Transverse colon (tissue), 4 donors: ENCODE measurements around the gene SELENOI. TPM values are rescaled to one million over a fixed set of nuclear protein-coding genes. Genes with fewer than 3 reads are reported as not detected.
"Not testable (repeated sequence)": the region's sequence is repeated elsewhere in the genome, so short reads cannot be mapped to it uniquely, and the experiment has no call there.

Source experiments
- DNase-seq: peaks from one replicate; pipeline ENCODE4 v3.0.0-alpha.2; 2019
- H3K27ac ChIP-seq, 4 donors: fragments of 200-600 bp; sonication (generic); 2 replicates each; pipeline ENCODE4 v1.5.1; 2016 to 2018; ENCODE audit warnings: inconsistent platforms in 4 of 4
- H3K27me3 ChIP-seq: fragments of 200-600 bp; sonication (generic); 2 replicates; pipeline ENCODE4 v1.5.1; 2017; ENCODE audit warnings: inconsistent platforms
- H3K36me3 ChIP-seq, 4 donors: fragments of 200-600 bp; sonication (generic); 2 replicates each; pipeline ENCODE4 v1.5.1; 2017 to 2019; ENCODE audit warnings: inconsistent platforms in 4 of 4
- H3K4me1 ChIP-seq, 4 donors: fragments of 200-600 bp; sonication (generic); 2 replicates each; pipeline ENCODE4 v1.5.1; 2017 to 2020; ENCODE audit warnings: inconsistent platforms in 4 of 4
- H3K4me3 ChIP-seq, 4 donors: fragments of 200-600 bp; sonication (generic); 1 replicate in 1 of 4; 2 replicates in 3 of 4; pipeline versions ENCODE4 v1.5.1 to v1.6.1; 2017 to 2019; ENCODE audit warnings: inconsistent platforms in 4 of 4
- H3K9me3 ChIP-seq, 2 donors: fragments of 200-600 bp; sonication (generic); 2 replicates each; pipeline ENCODE4 v1.5.1; 2017 to 2019; ENCODE audit warnings: inconsistent platforms in 2 of 2
- EP300 ChIP-seq: sonication (generic); formaldehyde crosslinking; IDR thresholded peaks from one replicate; pipeline ENCODE4 v1.6.1; 2017; ENCODE audit warnings: antibody characterized with exemption, low read depth
- POLR2A ChIP-seq: fragments of 450-650 bp; IDR thresholded peaks from one replicate; pipeline ENCODE4 v1.6.1; 2016; ENCODE audit warnings: antibody characterized with exemption, mild to moderate bottlenecking, moderate library complexity
- POLR2AphosphoS5 ChIP-seq, 3 donors: sonication (generic); formaldehyde crosslinking; IDR thresholded peaks; one replicate each; pipeline ENCODE4 v1.6.1; 2016; ENCODE audit warnings: antibody characterized with exemption in 3 of 3
- WGBS, 2 donors: methylation state at CpG; one replicate each; pipeline ENCODE4 v1.1.5; 2018; ENCODE audit warnings: low coverage in 1 of 2; 5-methylcytosine and 5-hydroxymethylcytosine counted together
- in situ Hi-C, 4 donors: fragments of 200-750 bp; cut with MboI; loops; one replicate each; pipeline versions ENCODE4 v1.15.0 to v1.15.1; 2017; ENCODE audit warnings: low sequenced_read_pairs in 3 of 4, low pct_ligation_motif_present in 1 of 4, low pct_unique_long_range_greater_than_20kb in 1 of 4
- intact Hi-C: fragments of 100-400 bp; cut with DNase I; formaldehyde crosslinking; loops from one replicate; pipeline ENCODE4 v1.15.1; 2023; ENCODE audit warnings: low total_unique reads
- total RNA-seq, 4 donors: library from RNA; depleted of rRNA; stranded (reverse); fragments of >200 nt; gene quantifications; one replicate each; pipeline ENCODE4 v1.1.0, GENCODE V29; 2016
- TF ChIP-seq, protein P1 (sequence below), 5 experiments: fragments of 200-600 bp in 3 of 5; fragments of 450-650 bp in 2 of 5; sonication (generic) in 3 of 5; IDR thresholded peaks; 1 replicate in 2 of 5; 2 replicates in 3 of 5; pipeline ENCODE4 v1.5.1; 2016 to 2017; ENCODE audit warnings: antibody characterized with exemption in 5 of 5, inconsistent platforms in 3 of 5, mild to moderate bottlenecking in 2 of 5, moderate library complexity in 1 of 5

The SELENOI gene
- total RNA-seq, 4 donors from 2014 or later = 12.1 to 37.4 (median 26.9) TPM

DNA sequence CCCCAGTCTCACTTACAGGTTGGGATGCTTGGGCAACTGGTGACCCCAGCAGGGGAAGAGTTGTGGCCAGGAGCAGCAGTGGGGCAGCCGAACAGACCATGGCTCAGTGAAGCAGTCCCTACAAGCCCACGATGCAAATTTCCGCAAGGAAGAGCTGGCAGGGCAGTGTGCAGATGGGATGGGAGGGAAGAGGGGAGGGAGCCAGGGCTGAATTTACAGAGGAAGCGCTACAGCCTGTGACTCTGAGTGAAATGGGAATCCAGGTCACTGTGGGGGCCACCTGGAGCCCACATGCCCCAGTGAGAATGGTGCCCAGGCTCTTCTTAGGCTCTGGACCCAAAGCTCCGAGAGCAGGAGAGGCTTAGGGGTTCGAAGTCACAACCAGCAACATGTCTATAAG is 27.0 kb upstream of the SELENOI start:
- in situ Hi-C loops = loop anchor here in 1 of 4 donors (25.0 kb wide), 1 partner anchor 357 kb away; no protein-coding TSS in a partner anchor
- H3K9me3 ChIP-seq = no peaks in the 10 kb centered on the region
- H3K36me3 ChIP-seq = no peaks in the 10 kb centered on the region
- TF ChIP-seq POLR2A = no peak
- no peak for TF ChIP-seq EP300
- TF ChIP-seq, protein P1, sequence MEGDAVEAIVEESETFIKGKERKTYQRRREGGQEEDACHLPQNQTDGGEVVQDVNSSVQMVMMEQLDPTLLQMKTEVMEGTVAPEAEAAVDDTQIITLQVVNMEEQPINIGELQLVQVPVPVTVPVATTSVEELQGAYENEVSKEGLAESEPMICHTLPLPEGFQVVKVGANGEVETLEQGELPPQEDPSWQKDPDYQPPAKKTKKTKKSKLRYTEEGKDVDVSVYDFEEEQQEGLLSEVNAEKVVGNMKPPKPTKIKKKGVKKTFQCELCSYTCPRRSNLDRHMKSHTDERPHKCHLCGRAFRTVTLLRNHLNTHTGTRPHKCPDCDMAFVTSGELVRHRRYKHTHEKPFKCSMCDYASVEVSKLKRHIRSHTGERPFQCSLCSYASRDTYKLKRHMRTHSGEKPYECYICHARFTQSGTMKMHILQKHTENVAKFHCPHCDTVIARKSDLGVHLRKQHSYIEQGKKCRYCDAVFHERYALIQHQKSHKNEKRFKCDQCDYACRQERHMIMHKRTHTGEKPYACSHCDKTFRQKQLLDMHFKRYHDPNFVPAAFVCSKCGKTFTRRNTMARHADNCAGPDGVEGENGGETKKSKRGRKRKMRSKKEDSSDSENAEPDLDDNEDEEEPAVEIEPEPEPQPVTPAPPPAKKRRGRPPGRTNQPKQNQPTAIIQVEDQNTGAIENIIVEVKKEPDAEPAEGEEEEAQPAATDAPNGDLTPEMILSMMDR (IDR thresholded peaks at IDR 0.05) = no peak
- no peak for TF ChIP-seq POLR2AphosphoS5 (IDR thresholded peaks at IDR 0.05)
- H3K4me3 ChIP-seq = no peak overlapping the region
- intact Hi-C loops = no loop called here
- H3K27ac ChIP-seq = no peak overlapping the region
- H3K4me1 ChIP-seq = no peaks in the 10 kb centered on the region
- no peak for DNase-seq
- no peaks in the 10 kb centered on the region for H3K27me3 ChIP-seq
- whole genome bisulfite sequencing, 2 donors = 60 to 72% methylated on average over 1 to 6 of the region's 6 CpGs

DNA sequence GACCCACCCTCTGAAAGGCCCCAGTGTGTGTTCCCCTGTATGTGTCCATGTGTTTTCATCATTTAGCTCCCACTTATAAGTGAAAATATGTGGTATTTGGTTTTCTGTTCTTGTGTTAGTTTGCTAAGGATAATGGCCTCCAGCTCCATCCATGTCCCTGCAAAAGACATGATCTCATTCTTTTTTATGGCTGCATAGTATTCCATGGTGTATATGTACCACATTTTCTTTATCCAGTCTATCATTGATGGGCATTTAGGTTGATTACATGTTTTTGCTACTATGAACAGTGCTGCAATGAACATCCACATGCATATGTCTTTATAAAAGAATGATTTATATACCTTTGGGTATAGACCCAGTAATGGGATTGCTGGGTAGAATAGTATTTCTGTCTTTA is 21.5 kb upstream of the SELENOI start:
- H3K27me3 ChIP-seq, H3K4me3 ChIP-seq, intact Hi-C loops, H3K27ac ChIP-seq, H3K36me3 ChIP-seq, H3K4me1 ChIP-seq, H3K9me3 ChIP-seq, DNase-seq: not testable (repeated sequence)
- in situ Hi-C loops = loop anchor here in 1 of 4 donors (25.0 kb wide), 1 partner anchor 362 kb away; no protein-coding TSS in a partner anchor

DNA sequence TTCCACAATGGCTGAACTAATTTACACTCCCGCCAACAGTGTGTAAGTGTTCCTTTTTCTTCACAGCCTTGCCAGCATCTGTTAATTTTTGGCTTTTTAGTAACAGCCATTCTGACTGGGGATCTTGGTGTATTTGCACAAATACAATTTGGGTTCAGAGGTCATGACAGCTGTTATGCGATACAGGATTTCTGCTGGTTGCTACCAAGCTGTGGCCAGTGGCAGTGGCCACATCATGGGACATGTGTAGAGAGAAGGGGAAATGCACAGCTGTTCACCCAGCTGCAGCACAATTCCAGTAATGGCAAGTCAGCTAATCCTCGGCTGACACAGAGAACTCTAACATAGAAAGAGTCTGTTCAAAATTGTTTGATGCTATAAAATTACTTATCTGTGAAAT is 21.0 kb upstream of the SELENOI start:
- H3K4me3 ChIP-seq = no peak overlapping the region
- TF ChIP-seq, protein P1 (IDR thresholded peaks at IDR 0.05) = no peak
- TF ChIP-seq EP300 (no peak), POLR2AphosphoS5 (IDR thresholded peaks at IDR 0.05) (no peak), POLR2A (no peak)
- no peak for DNase-seq
- no peak overlapping the region for H3K27ac ChIP-seq
- no peaks in the 10 kb centered on the region for H3K27me3 ChIP-seq
- WGBS, 2 donors = 43 to 75% methylated on average over 2 to 3 of the region's 3 CpGs
- H3K36me3 ChIP-seq = no peaks in the 10 kb centered on the region
- peaks cover 0 to 4% (median under 1%) of the 10 kb centered on the region in 4 donors for H3K4me1 ChIP-seq
- intact Hi-C loops = no loop called here
- H3K9me3 ChIP-seq = no peaks in the 10 kb centered on the region
- in situ Hi-C loops = loop anchor here in 3 of 4 donors (25.0 kb wide), 2 partner anchors 88 to 363 kb away; partner anchors contain the start of genes HADHA (in 1 of the 3) and HADHB (in 1 of the 3)

DNA sequence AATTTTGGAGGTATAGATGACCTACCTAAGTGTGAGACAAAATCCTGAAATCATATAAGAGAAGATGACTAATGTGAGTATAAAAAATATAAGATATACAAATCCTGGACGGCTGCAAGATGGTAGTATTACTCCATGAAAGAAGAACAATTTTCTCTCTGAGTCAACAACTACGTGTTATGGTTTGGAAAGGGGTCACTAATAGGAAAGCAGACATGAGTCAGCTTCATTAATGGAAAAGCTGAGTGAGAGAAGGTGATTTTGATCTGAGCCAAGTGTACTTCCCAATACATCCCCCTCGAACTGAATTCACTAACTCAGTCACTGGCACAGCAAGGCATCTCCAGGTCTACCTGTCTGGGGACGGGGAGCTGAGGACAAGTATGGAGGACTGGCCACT is 20.1 kb upstream of the SELENOI start:
- intact Hi-C loops (no loop called here), in situ Hi-C loops (loop anchor here in 2 of 4 donors (25.0 kb wide), 2 partner anchors 89 to 364 kb away; partner anchors contain the start of genes HADHA (in 1 of the 2) and HADHB (in 1 of the 2))
- Histone ChIP-seq H3K27ac (no peak overlapping the region), H3K36me3 (no peaks in the 10 kb centered on the region), H3K27me3 (no peaks in the 10 kb centered on the region), H3K4me1 (peaks cover 0 to 10% (median 3%) of the 10 kb centered on the region in 4 donors), H3K4me3 (no peak overlapping the region), H3K9me3 (no peaks in the 10 kb centered on the region)
- 66% methylated on average over 4 of the region's 4 CpGs for WGBS, 2 donors
- no peak for TF ChIP-seq POLR2AphosphoS5 (IDR thresholded peaks at IDR 0.05)
- no peak for TF ChIP-seq POLR2A
- TF ChIP-seq EP300 = no peak
- TF ChIP-seq, protein P1 (IDR thresholded peaks at IDR 0.05) = no peak
- no peak for DNase-seq

DNA sequence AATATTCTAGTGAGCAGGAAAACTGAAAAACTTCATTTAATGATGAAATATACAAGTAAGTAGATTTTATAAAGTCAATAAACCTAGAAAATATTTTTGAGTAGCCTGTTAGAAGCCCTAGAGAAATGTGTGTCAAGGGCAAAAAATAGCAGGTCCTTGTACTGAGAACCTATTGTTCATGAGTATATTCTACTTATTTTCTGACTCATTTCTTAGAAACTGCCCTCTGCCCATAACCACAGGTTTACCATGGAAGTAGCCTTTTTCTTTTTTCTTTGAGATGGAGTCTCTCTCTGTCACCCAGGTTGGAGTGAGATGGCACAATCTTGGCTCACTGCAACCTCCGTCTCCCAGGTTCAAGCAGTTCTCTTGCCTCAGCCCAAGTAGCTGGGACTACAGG is 19.4 kb upstream of the SELENOI start:
- in situ Hi-C loops (loop anchor here in 2 of 4 donors (25.0 kb wide), 2 partner anchors 89 to 364 kb away; partner anchors contain the start of genes HADHA (in 1 of the 2) and HADHB (in 1 of the 2)), intact Hi-C loops (no loop called here)
- H3K4me3 ChIP-seq = no peak overlapping the region
- no peaks in the 10 kb centered on the region for H3K9me3 ChIP-seq
- TF ChIP-seq POLR2AphosphoS5 (IDR thresholded peaks at IDR 0.05) = no peak
- peaks cover 0 to 10% (median 3%) of the 10 kb centered on the region in 4 donors for H3K4me1 ChIP-seq
- DNase-seq = no peak
- no peaks in the 10 kb centered on the region for H3K36me3 ChIP-seq
- WGBS, 2 donors = 95% methylated on average over 1 of the region's 1 CpG; no CpG with 5 or more reads in 1 of the 2 donors
- H3K27me3 ChIP-seq = no peaks in the 10 kb centered on the region
- no peak overlapping the region for H3K27ac ChIP-seq
